Karpas-422 (cell line): ENCODE measurements around the gene FXYD1. TPM values are rescaled to one million over a fixed set of nuclear protein-coding genes. Genes with fewer than 3 reads are reported as not detected.

Experiments used
- DNase-seq: peaks from one replicate; pipeline ENCODE4 v3.0.0-alpha.2; 2015
- H2AFZ ChIP-seq: fragments of 200-600 bp; sonication (generic); 2 replicates; pipeline ENCODE4 v1.6.1; 2014; ENCODE audit warnings: antibody characterized with exemption, low read length, mixed read lengths
- H3K27ac ChIP-seq: fragments of 200-600 bp; sonication (generic); 2 replicates; pipeline ENCODE4 v1.5.1; 2014; ENCODE audit warnings: mild to moderate bottlenecking, low read length, moderate library complexity
- H3K27me3 ChIP-seq: fragments of 200-600 bp; sonication (generic); 2 replicates; pipeline ENCODE4 v1.6.1; 2014; ENCODE audit warnings: low read length, mixed read lengths
- H3K36me3 ChIP-seq: fragments of 200-600 bp; sonication (generic); 2 replicates; pipeline ENCODE4 v1.6.1; 2014; ENCODE audit warnings: low read length, mixed read lengths; ENCODE audit not compliant: insufficient read depth
- H3K4me1 ChIP-seq: fragments of 200-600 bp; sonication (generic); 2 replicates; pipeline ENCODE4 v1.6.1; 2014; ENCODE audit warnings: mild to moderate bottlenecking, low read length, mixed read lengths
- H3K4me2 ChIP-seq: fragments of 200-600 bp; sonication (generic); 2 replicates; pipeline ENCODE4 v1.6.1; 2014; ENCODE audit warnings: low read length, low read depth, mild to moderate bottlenecking; ENCODE audit not compliant: poor library complexity, severe bottlenecking
- H3K4me3 ChIP-seq: fragments of 200-600 bp; sonication (generic); 2 replicates; pipeline ENCODE4 v1.5.1; 2014; ENCODE audit warnings: mild to moderate bottlenecking, antibody characterized with exemption, low read length, mixed read lengths
- H3K79me2 ChIP-seq: fragments of 200-600 bp; sonication (generic); 2 replicates; pipeline ENCODE4 v1.6.1; 2014; ENCODE audit warnings: mild to moderate bottlenecking, low read length, mixed read lengths
- H3K9ac ChIP-seq: fragments of 200-600 bp; sonication (generic); 2 replicates; pipeline ENCODE4 v1.6.0; 2014; ENCODE audit warnings: low read length
- H3K9me2 ChIP-seq: fragments of 200-600 bp; sonication (generic), shearing (Covaris generic); replicated peaks from 2 replicates; pipeline ENCODE4 v1.6.0; 2014; ENCODE audit warnings: mild to moderate bottlenecking, low read length, moderate library complexity; ENCODE audit not compliant: insufficient read depth
- H3K9me3 ChIP-seq: fragments of 300-700, 200-600 bp; sonication (generic); 2 replicates; pipeline ENCODE4 v1.6.1; 2014; ENCODE audit warnings: low read length, mixed read lengths
- H4K20me1 ChIP-seq: fragments of 200-600 bp; sonication (generic); 2 replicates; pipeline ENCODE4 v1.6.1; 2014; ENCODE audit warnings: mild to moderate bottlenecking, antibody characterized with exemption, low read length, low read depth; ENCODE audit not compliant: insufficient read depth
- total RNA-seq: library from RNA; depleted of rRNA; stranded (reverse); fragments of >200 nt; shearing (Covaris generic); gene quantifications from 2 replicates; pipeline ENCODE4 v1.2.3, GENCODE V29; 2014; ENCODE audit warnings: low replicate concordance

The FXYD1 gene
- total RNA-seq, 1 experiment from 2014 or later: not detected

DNA sequence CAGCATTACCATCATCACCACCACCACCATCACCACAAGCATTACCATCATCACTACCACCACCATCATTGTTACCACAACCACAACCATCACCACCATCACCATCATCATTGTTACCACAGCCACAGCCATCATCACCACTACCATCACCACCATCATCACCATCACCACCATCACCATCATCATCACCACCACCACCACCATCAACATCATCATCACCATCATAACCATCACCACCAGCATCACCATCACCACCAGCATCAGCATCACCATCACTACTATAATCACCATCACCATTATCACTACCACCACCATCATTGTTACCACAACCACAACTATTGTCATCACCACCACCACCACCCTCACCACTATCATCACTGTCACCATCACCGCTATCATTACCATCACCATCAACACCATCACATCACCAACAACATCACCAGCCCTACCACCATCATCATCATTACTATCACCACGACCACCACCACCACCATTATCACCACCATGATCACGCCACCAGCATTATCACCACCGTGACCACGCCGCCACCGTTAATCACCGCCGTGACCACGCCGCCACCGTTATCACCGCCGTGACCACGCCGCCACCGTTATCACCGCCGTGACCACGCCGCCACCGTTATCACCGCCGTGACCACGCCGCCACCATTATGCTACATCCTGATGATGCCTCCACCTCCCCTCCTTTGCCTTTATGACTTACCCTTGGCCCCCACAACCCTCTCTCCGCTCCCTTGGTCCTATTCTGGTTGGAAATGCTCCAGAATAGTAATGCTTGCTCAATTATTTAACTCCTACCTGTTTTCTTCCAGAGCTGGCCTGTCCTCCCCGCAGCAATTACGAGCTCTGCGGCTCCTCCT, 33.0 kb upstream of the FXYD1 start:
- Histone ChIP-seq H3K4me1 (no peaks in the 10 kb centered on the region), H4K20me1 (no peaks in the 10 kb centered on the region), H3K27me3 (no peaks in the 10 kb centered on the region), H3K27ac (no peak overlapping the region), H3K9me2 (no peaks in the 10 kb centered on the region), H3K9me3 (no peaks in the 10 kb centered on the region), H3K4me2 (no peak overlapping the region), H3K36me3 (no peaks in the 10 kb centered on the region), H2AFZ (no peak overlapping the region), H3K4me3 (no peak overlapping the region), H3K79me2 (no peaks in the 10 kb centered on the region), H3K9ac (no peak overlapping the region)
- no peak for DNase-seq

DNA sequence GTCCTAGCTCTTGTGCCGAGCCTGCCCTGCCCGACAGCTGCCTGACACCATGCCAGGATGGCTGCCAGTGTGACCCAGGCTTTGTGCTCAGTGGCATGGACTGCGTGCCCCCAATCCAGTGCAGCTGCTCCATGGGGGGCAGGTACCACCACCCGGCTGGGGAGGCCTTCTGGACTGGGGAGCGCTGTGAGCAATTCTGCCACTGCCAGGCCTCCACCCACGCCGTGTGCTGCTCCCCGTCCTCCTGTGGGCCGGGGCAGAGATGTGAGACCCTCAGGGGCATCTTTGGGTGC, 32.4 kb upstream of the FXYD1 start:
- Histone ChIP-seq H4K20me1 (no peaks in the 10 kb centered on the region), H3K79me2 (no peaks in the 10 kb centered on the region), H3K9ac (no peak overlapping the region)

DNA sequence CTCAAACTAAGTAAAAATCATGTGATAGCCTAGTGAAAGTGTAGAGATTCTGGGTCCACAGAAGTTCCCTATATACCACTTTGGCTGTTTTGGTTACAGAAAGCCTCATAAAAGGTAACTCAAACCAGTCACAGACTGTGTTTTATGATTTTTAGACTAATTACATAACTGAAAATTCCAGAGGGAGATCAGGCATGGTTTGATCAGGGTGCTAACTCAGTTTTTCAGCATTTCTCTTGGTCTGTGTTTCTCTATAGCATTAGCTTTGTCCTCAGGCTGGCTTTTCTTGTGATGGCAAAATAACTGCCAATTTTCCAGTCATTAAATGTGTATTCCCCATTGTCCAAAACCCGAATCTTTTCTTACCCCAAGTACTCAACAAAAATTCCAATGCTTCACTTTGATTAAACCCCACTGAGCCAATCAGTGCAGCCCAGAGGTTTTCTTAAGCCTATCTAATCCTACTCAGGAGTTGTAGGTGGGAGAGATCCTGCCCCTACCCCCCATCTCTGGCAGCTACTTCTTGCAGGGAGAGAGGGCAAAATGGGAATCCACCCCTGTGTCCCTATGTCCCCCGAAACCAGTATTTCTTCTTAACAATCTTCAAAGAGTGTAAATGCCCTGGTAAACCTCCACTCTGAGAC, 31.6 kb upstream of the FXYD1 start:
- Histone ChIP-seq H3K9me3 (no peaks in the 10 kb centered on the region), H3K79me2 (no peaks in the 10 kb centered on the region), H3K36me3 (no peaks in the 10 kb centered on the region), H3K27ac (no peak overlapping the region), H2AFZ (no peak overlapping the region), H3K9me2 (no peaks in the 10 kb centered on the region), H3K9ac (no peak overlapping the region), H3K4me1 (no peaks in the 10 kb centered on the region), H3K27me3 (no peaks in the 10 kb centered on the region), H3K4me2 (no peak overlapping the region), H3K4me3 (no peak overlapping the region), H4K20me1 (no peaks in the 10 kb centered on the region)
- DNase-seq: no peak

More for the DNA sequence above, 32.4 kb upstream of the FXYD1 start:
- no peaks in the 10 kb centered on the region for H3K27me3 ChIP-seq
- H3K9me3 ChIP-seq: no peaks in the 10 kb centered on the region
- no peaks in the 10 kb centered on the region for H3K9me2 ChIP-seq
- no peaks in the 10 kb centered on the region for H3K36me3 ChIP-seq
- no peaks in the 10 kb centered on the region for H3K4me1 ChIP-seq
- no peak overlapping the region for H3K4me2 ChIP-seq
- H2AFZ ChIP-seq: no peak overlapping the region
- no peak overlapping the region for H3K27ac ChIP-seq
- no peak overlapping the region for H3K4me3 ChIP-seq
- DNase-seq: no peak

DNA sequence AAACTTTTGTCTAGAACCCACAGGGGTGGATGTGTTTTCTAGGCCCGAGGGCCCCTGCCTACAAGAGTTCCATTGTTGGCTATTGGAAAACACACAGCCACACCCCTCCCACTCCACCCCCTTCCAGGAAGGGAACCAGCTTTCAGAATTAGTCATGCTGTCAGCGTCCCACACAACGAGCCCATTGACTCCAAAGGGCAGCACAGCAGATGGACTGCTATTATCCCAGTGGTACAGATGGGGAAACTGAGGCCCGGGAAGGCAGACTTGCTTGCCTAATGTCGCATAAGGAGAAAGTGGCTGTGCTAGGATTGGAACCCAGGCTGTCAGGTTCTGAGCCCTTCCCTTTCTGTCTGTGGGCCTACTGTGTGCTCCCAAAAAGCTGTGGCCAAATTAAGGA, 31.1 kb upstream of the FXYD1 start:
- Histone ChIP-seq H3K27me3 (no peaks in the 10 kb centered on the region), H2AFZ (no peak overlapping the region), H4K20me1 (no peaks in the 10 kb centered on the region), H3K27ac (no peak overlapping the region), H3K9me3 (no peaks in the 10 kb centered on the region), H3K4me2 (no peak overlapping the region), H3K4me3 (no peak overlapping the region), H3K9me2 (no peaks in the 10 kb centered on the region), H3K4me1 (no peaks in the 10 kb centered on the region), H3K9ac (no peak overlapping the region), H3K36me3 (no peaks in the 10 kb centered on the region), H3K79me2 (no peaks in the 10 kb centered on the region)
- DNase-seq: no peak

DNA sequence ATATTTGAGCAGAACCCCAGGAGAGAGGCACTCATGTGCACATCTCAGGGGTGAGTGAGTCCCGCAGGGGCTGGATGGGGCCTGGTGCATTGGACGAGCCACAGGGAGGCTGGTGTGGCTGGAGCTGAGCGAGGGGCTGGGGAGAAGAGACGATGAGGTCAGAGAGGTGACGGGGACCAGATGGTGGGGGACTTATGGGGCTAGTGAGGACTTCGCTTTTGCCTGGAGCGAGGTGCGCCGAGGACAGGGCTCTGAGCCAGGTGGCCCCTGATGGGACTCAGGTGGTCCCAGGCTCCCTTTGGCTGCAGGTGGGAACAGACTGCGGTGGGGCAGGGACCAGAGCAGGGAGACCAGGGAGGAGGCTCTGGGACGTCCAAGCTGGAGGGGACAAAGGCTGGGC, 29.9 kb upstream of the FXYD1 start:
- Histone ChIP-seq H3K9me3 (no peaks in the 10 kb centered on the region), H3K9me2 (no peaks in the 10 kb centered on the region), H3K4me1 (no peaks in the 10 kb centered on the region), H3K79me2 (no peaks in the 10 kb centered on the region), H3K36me3 (no peaks in the 10 kb centered on the region), H3K4me2 (no peak overlapping the region), H4K20me1 (no peaks in the 10 kb centered on the region), H3K9ac (no peak overlapping the region), H3K27me3 (no peaks in the 10 kb centered on the region), H2AFZ (no peak overlapping the region), H3K4me3 (no peak overlapping the region), H3K27ac (no peak overlapping the region)
- no peak for DNase-seq

DNA sequence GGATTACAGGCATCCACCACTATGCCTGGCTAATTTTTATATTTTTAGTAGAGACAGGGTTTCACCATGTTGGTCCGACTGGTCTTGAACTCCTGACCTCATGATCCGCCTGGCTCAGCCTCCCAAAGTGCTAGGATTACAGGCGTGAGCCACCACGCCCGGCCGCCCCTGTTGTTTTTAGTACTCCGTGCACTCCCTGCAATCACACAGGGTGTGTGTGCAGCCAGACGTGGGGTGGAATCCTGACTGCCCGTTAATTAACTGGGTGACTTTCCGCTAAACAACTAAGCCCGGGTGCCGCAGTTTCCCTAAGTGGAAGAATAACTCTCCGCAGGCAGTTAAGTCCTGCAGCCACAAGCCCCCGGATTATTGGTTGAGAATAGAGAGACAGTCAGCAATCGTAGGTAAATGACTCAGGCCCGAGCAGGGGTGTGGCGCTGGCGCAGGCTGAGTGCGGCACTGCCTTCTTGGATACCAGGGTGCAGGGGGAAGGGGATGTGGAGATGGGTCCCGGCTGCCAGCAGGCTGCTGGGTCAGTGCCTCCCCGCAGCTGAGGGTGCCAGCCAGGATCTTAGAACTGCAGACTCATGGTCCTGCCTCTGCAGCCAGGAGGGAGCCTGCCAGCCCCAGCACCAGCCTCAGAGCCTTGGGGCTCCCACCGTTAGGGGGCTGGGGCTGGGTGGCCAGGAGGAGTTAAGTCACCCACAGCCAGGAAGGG, 29.1 kb upstream of the FXYD1 start:
- Histone ChIP-seq H3K9ac (no peak overlapping the region), H3K9me2 (no peaks in the 10 kb centered on the region), H3K4me3 (no peak overlapping the region), H3K9me3 (no peaks in the 10 kb centered on the region), H3K4me1 (0 out of 2 replicates have a peak, but pooled peaks cover 3% of the 10 kb centered on the region), H3K27me3 (no peaks in the 10 kb centered on the region), H3K27ac (no peak overlapping the region), H4K20me1 (no peaks in the 10 kb centered on the region), H2AFZ (no peak overlapping the region), H3K79me2 (no peaks in the 10 kb centered on the region), H3K36me3 (no peaks in the 10 kb centered on the region), H3K4me2 (no peak overlapping the region)
- no peak for DNase-seq

DNA sequence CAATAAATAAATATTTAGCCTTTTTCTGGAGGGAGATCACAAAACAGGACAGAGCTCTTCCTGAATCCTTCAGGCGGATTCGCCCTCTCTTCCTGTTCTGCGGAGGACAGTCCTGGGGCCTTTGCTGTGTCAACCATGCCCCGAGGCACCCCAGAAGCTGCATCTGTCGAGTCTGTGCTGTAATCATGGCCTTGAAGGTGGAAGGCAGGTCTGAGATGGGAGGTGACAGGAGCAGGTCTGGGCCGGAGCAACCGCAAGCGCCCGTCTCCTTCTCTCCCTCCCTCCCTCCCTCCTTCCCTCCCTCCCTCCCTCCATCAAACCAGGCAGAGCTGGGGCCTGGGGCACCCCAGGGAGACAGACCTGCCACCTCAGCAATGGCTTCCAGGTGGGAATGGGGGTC, 27.6 kb upstream of the FXYD1 start:
- no peak for DNase-seq
- H2AFZ ChIP-seq: no peak overlapping the region
- H3K4me3 ChIP-seq: no peak overlapping the region
- no peaks in the 10 kb centered on the region for H3K79me2 ChIP-seq
- no peaks in the 10 kb centered on the region for H3K36me3 ChIP-seq
- no peaks in the 10 kb centered on the region for H3K9me2 ChIP-seq
- no peaks in the 10 kb centered on the region for H3K27me3 ChIP-seq
- 0 out of 2 replicates have a peak, but pooled peaks cover 3% of the 10 kb centered on the region for H3K4me1 ChIP-seq
- no peak overlapping the region for H3K27ac ChIP-seq
- no peak overlapping the region for H3K4me2 ChIP-seq
- H3K9ac ChIP-seq: no peak overlapping the region
- H3K9me3 ChIP-seq: no peaks in the 10 kb centered on the region
- H4K20me1 ChIP-seq: no peaks in the 10 kb centered on the region

DNA sequence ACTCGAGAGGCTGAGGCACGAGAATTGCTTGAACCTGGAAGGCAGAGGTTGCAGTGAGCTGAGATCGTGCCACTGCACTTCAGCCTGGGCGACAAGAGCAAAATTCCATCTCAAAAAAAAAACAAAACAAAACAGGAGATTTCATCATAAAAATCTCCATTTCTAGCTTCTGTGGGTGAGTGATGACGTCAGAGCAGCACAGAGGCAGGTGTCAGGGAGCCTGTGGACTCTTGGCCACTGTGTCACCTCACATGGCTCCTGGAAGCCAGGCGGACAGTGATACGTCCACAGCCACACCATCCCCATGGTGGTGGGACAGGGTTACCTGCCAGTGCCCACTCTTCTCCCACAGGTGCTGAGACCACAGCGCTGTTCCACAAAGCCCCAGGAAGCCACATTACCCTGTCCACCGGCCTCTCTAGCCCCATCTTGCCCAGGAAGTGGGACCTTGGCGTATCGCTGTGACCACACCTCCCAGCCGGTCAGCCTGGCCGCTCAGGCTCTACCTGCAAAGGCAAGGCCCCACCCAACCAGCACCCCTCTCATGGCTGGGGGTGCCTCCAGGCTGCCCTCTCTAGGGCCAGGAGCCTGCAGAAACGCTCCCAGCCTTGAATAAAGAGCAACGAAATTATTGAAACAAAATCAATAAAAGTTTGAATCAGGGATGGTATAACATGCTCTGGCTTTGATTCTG, 25.5 kb upstream of the FXYD1 start:
- no peak overlapping the region for H2AFZ ChIP-seq
- H3K9me3 ChIP-seq: no peaks in the 10 kb centered on the region
- no peak overlapping the region for H3K4me2 ChIP-seq
- H3K9ac ChIP-seq: no peak overlapping the region
- 0 out of 2 replicates have a peak, but pooled peaks cover 3% of the 10 kb centered on the region for H3K4me1 ChIP-seq
- no peaks in the 10 kb centered on the region for H3K27me3 ChIP-seq
- H3K36me3 ChIP-seq: no peaks in the 10 kb centered on the region
- no peak overlapping the region for H3K27ac ChIP-seq
- no peaks in the 10 kb centered on the region for H4K20me1 ChIP-seq
- H3K79me2 ChIP-seq: no peaks in the 10 kb centered on the region
- DNase-seq: no peak
- H3K4me3 ChIP-seq: no peak overlapping the region
- H3K9me2 ChIP-seq: no peaks in the 10 kb centered on the region
